ENCODE data around the gene KIRREL3.

Gene KIRREL3

DNA sequence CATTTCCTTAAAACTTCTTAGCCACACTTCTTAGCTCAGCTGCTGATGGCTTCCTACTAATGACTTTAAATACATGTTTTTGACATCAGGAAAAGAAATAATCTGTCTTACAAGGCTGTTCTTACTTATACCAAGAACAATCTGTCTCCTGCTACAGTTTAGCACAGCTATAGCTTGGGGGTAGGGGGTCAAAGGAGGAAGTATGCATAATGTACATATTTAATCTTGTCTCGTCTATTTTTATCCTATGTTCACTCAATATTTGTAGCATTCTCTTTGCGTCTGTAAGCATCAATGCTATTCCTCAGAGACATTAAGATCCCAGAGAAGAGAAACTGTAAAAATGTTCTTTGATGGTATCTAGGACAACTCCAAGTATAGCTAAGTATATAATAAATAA is 96.0 kb downstream of the KIRREL3 start:
- DNase-seq, result no peak

DNA sequence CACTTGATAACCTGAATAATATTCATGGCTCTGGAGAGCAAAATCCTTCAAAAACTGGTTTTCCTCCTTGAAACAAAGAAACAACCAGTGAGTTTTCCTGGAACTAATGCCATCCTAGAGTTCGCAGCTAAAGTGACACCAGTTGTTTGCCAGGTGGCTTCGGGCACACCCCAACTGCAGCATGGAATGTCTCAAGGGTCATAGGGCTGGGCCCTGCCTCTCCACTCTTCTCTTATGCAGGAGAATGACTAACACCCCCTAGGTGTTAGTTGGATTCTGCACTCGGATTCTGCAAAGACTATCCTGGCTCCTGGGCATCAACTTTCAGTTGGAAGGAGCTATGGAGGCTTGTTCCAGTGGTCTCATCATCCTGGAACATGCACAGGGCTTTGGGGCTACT is 98.8 kb downstream of the KIRREL3 start:
- no peak for DNase-seq

- DNase-seq, result no peak
Measured at GRCh38 chr11:126899961-126900748, 100.4 kb downstream of the KIRREL3 start.

- no peak for DNase-seq
Measured at GRCh38 chr11:126898802-126899201, 101.8 kb downstream of the KIRREL3 start.

DNA sequence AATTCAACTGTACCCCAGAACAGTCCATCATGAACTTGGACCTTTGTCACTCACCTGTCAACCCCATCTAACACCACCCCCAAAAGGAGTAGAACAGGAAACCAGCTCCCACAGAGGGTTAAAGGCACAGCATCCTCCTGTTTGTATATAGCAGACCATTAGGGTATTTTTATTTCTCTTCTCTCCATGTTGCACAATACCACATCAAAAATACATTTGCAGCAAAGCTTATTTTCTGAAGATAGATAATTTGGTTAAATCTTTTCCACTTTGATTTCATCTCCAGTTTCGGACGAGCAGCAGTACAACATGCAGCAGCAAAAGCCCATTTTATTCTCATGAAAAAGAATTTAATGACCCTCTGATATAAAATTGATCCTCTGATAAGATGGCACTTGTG is 103.1 kb downstream of the KIRREL3 start:
- no peak for DNase-seq

- no peak for DNase-seq
Measured at GRCh38 chr11:126896025-126896424, 104.5 kb downstream of the KIRREL3 start.

GRCh38 chr11:126893796-126894195 is 106.8 kb downstream of the KIRREL3 start:
- no peak for DNase-seq

DNA sequence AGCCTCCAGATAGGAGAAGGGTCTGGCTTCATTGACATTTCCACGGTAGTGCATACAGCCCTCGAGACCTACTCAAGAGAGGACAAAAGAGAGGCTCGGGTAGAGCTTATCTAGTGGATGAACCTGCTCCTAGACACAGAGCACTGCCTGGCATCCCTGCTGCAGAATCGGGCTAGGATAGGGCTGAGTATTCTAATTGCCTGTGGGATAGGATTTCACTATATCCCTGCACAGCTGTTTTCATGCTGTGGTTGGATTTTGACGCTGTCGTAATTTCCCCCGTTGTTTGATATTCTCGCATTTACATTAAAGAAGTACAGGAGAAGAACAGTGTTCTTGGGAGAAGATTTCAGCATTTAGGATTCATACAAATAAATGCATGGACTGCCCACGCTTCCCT is 107.8 kb downstream of the KIRREL3 start:
- no peak for DNase-seq

DNA sequence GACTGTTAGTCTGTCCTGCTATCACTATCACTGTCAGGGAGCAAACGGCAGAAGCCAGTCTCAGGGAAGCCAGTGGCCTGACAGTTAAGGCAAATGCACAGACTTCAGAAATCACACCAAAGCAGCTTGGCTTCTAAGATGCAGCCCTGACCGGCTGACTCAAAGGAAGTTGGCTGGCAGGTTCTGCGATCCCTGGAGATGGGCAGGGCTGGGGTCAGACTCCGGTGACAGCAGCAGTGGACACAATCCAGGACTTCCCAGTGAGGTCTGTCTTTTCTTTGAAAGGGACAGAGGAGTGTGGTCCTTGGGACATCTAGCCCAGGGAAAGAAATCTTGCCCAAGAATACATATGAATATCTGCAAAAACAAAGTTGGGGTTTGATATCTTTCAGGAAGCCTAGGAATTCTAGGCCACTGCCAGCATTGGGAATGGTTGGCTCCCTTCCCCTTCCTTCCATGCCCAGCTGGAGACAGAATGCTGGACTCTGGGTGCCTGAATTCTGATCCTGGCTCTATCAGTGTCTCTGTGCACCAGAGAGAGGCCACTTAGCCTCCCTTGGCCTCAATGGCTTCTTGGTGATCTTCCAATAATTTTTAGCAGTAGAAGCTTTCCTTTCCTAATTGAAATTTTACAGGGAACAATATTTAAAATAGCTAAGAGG is 108.9 kb downstream of the KIRREL3 start:
- no peak for DNase-seq

- DNase-seq, result no peak
Measured at GRCh38 chr11:126890561-126890960, 110.0 kb downstream of the KIRREL3 start.

DNA sequence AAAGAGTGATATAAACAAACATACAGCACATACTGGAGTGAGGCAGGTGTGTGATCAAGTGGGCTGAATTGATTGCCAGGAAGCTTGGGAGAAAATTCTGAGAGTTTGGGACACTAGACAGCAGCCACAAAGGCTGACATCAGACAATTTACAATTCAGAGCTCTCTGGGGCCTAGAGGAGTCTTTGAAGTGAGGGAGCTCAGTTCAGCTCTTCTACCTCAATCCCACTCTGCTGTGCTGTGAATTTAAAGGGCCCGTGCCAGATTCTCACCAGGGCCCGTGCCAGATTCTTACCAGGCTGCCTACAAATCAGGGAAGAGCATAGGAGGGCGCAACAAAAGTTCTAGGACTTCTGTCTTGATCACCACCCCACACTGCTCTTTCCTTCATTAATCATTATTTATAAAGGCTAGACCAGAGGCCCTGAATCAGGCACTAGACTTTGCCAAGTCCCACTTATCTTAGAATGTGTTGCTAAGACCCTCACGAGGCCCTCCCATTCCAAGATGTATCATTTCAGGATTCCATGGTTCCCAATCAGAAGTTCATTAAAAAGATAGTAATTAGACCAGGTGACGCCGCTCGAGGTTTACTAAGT is 112.4 kb downstream of the KIRREL3 start:
- DNase-seq, result no peak

- DNase-seq, result no peak
Measured at GRCh38 chr11:126886636-126887035, 113.9 kb downstream of the KIRREL3 start.

- no peak for DNase-seq
Measured at GRCh38 chr11:126886085-126886484, 114.5 kb downstream of the KIRREL3 start.

GRCh38 chr11:126884594-126884993 is 116.0 kb downstream of the KIRREL3 start:
- DNase-seq, result no peak

- DNase-seq, result no peak
Measured at GRCh38 chr11:126884192-126884591, 116.4 kb downstream of the KIRREL3 start.

DNA sequence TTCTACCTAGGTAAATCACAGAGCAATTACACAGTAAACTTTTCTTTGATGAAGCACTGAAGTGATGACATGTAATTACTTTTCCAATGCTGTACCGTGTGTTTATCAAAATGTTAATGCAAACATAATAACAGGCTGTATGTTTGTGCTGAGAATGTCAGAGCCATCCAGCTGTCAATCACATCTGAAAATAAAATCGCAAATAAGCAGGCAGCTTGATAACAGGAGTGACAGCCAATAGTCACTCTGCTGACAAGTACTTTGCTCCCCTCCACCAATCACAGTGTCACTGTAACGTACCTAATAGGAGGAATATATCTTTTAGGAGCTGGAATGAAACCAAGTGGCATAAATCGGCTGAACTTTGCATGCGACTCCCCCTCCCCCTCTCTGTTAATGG is 119.7 kb downstream of the KIRREL3 start:
- DNase-seq, result no peak

DNA sequence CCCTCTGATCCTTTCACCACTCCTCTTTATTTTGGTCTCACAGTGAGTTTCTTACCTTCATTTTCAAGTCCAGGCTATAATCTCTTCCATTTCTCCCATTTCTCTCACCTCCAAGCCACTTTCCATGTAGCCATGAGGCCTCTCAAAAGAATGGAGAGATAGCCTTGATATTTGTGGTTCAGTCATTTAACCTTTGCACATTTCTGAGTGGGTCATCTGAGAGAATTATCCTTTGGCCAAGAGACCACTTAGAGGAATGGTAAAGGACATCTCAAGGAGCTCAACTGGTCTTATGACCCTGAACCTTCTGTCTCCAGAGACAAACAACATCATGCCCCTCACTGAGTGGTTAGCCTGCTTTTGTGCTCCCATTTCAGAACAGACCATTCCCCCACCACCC is 121.1 kb downstream of the KIRREL3 start:
- DNase-seq, result no peak

- no peak for DNase-seq
Measured at GRCh38 chr11:126878913-126879482, 121.6 kb downstream of the KIRREL3 start.

DNA sequence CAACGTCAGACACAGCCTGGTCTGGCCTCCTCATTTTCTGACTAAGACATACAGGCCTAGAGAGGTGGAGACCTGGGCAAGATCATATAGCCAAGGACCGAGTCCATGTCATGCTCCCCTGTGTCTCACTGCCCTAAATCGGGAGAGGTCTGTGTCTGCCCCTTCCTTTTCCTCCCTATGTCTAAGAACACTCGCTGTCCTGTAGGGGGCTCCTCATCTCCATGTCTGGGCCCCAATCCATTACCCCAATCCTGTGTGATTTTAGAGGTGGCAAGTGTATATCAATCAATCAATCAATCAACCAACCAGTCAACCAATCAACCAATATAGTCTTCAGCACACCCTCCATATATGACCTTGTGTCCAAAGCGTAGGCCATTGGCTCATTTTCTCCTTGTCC is 125.7 kb downstream of the KIRREL3 start:
- DNase-seq, result no peak

GRCh38 chr11:126874276-126874675 is 126.3 kb downstream of the KIRREL3 start:
- no peak for DNase-seq

DNA sequence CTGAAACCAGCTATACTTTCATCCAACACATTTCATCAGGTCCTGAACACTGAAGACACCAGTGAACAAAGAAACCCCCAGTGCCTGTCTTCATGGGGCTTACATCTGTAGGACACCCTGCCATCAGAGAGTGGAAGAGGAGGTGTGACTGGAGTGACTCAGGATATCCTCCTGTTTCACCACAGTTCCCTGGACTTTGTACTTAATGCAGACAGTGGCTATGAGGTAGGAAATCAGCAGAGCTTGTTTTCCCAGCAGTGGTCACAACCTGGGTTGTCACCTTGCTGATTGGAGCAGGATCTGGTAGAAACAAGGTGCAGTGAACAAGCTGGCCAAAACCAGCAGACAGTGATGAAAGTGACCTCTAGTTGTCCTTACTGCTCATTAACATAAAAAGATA is 128.8 kb downstream of the KIRREL3 start:
- no peak for DNase-seq

DNA sequence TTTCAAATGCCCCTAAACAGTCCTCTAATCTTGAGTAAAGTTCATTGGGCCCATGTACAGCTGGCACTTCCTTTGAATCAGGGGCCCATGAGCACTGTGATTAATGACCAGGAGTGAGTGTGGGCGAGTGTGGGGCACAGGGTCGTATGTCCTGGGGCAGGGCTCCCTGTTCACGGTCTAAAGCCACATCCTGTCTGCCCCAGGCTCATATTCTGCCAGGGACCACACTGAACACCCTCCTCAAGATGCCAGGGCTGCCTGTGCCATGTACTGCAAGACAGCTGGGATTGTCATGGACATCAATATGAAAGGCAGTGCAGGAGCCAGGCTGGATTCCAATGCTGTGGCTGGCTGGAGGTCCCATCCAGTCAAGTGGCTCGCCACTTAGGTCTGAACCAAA is 130.5 kb downstream of the KIRREL3 start:
- no peak for DNase-seq

DNA sequence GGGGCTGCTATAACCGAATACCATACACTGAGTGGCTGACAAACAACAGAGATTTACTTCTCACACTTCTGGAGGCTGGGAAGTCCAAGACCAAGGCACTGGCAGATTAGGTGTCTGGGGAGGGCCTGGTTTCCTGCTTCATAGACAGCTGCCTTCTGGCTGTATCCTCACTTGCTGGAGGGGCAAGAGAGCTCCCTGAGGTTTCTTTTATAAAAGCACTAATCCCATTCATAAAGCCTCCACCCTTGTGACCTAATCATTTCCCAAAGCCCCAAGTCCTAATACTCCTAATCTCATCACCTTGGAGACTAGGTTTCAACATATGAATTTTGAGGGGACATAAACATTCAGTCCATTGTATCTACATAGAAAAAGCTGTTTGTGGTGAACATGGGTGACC is 131.8 kb downstream of the KIRREL3 start:
- no peak for DNase-seq

DNA sequence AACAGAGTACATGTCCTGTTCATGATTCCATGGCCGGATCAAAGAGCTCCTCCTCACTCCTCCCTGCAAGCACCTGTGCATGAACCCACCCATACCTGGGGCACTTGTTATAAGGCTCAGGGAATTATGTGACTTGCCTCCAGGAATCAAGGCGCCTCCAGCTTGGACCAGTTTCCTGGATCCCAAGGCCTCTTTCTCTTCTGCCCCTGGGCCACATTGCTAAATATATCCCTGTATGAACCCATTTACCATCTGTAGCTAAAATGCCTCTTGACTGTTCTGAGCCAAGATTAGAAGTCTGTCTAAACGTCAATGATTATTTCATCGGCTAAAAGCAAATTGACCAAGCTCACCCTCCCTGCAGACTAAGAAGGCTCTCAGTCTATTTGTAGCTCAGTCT is 135.6 kb downstream of the KIRREL3 start:
- no peak for DNase-seq
